GM18502 (cell line): Measurements from ENCODE around the gene CXCL14.

Experiments used
- ATAC-seq: cut with Tn5 transposase; IDR thresholded peaks from one replicate; pipeline ENCODE4 v1.9.1; 2021; ENCODE audit warnings: mild to moderate bottlenecking; ENCODE audit not compliant: unreplicated experiment, poor library complexity

The CXCL14 gene

GRCh38 chr5:135578685-135579341 is at the start of gene CXCL14:
Gene CXCL14 (minus strand): TSS chr5:135578991. CDS start chr5:135578778, 213 bp downstream.
- ATAC-seq = no peak

- no peak for ATAC-seq
Observed at GRCh38 chr5:135626636-135627035, 47.8 kb upstream of the CXCL14 start.

DNA sequence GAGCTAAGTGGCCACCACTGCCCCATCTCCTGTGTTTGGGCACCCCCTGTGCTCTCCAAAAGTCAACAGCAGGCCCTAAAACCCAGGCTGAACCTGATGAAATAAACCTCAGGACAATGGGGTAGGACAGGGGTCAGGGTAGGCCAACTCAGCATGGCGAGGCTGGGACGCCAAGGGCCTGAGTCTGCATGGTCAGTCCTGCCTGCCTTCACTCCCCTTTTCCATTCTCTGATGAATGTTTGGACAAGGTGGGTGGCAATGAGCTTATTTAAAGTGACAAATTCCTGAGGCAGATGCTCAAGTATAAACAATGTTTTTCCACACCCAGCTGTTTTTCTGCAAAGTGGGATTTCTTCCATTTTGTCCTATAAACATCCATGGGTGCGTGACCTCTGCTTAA is 47.2 kb upstream of the CXCL14 start:
- no peak for ATAC-seq

GRCh38 chr5:135625486-135625885 is 46.7 kb upstream of the CXCL14 start:
- no peak for ATAC-seq

DNA sequence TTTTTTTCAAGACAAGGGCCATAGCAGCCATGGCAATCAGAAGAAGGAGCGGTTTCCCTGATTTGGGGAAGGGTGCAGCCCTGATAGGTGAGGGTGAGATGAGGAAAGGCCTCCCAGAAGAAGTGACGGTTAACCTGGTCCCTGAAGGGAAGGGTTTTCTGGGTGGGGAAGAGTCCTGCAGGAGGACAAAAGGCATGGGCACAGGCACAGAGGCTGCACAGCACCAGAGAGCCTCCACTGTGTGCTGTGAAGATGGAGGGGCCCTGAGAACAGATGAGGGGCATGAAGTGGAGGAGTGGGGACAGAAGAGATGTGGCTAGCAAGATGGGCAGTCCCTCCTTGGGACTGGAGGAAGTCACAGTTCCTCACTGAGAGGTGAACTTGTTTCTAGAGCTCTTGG is 46.3 kb upstream of the CXCL14 start:
- ATAC-seq = no peak

GRCh38 chr5:135623186-135623715 is 44.5 kb upstream of the CXCL14 start:
- no peak for ATAC-seq

GRCh38 chr5:135615581-135616260 is 36.9 kb upstream of the CXCL14 start:
- ATAC-seq = no peak

GRCh38 chr5:135615171-135615570 is 36.4 kb upstream of the CXCL14 start:
- ATAC-seq = no peak

GRCh38 chr5:135609981-135610380 is 31.2 kb upstream of the CXCL14 start:
- ATAC-seq = no peak

- ATAC-seq = no peak
Observed at GRCh38 chr5:135608761-135609443, 30.1 kb upstream of the CXCL14 start.

- no peak for ATAC-seq
Observed at GRCh38 chr5:135608361-135608760, 29.6 kb upstream of the CXCL14 start.

GRCh38 chr5:135606431-135606830 is 27.6 kb upstream of the CXCL14 start:
- ATAC-seq = no peak

- no peak for ATAC-seq
Observed at GRCh38 chr5:135605221-135605620, 26.4 kb upstream of the CXCL14 start.

DNA sequence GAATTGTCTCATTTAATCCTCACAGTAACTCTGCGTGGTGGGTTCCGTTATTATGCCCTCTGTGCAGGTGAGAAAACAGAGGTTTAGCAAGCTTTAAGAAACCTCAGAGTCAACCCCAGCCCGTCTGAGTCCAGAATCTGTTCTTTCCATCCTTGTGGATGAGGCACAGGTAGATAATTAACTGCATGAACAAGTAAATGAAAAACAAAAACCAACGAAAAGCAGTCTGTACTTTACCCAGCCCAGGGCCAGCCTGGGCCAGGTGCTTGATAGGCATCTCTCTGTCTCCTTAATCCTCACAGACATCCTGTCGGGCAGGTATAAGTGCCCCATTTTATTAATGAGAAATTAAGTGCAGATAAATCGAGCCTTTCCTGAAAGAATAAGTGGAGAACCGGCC is 25.3 kb upstream of the CXCL14 start:
- no peak for ATAC-seq

- no peak for ATAC-seq
Observed at GRCh38 chr5:135602882-135603721, 24.3 kb upstream of the CXCL14 start.

DNA sequence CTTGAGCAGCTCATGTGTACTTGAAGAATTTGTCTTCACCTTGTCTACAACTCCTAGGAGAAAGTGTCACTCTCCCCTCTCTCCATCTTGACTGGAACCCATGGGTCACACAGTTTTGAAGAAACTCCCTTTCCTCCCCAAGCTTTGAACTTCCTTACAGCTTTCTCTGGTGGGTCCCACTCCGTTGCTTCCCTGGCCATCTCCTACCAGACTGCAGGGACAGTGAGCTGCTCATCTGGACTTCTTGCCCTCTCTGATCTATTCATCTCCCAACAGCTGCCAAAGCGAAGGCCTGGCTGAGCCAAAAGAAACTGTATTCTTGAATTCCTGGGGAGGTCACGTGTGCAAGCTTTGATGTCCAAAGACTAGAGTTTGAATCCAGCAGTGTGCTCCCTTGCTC is 22.7 kb upstream of the CXCL14 start:
- no peak for ATAC-seq

GRCh38 chr5:135600971-135601381 is 22.2 kb upstream of the CXCL14 start:
- ATAC-seq = no peak

GRCh38 chr5:135600152-135600570 is 21.4 kb upstream of the CXCL14 start:
- ATAC-seq = no peak

- ATAC-seq = no peak
Observed at GRCh38 chr5:135599421-135600151, 20.8 kb upstream of the CXCL14 start.
